GM12874 (cell line): ENCODE measurements around the gene SLC17A1.

Source experiments
- TF ChIP-seq, protein P1 (sequence below): IDR thresholded peaks from 2 replicates; pipeline ENCODE4 v1.5.1; 2011; ENCODE audit warnings: low read depth, mild to moderate bottlenecking, control low read depth, low read length, moderate library complexity; ENCODE audit not compliant: insufficient read depth

SLC17A1 gene, protein sequence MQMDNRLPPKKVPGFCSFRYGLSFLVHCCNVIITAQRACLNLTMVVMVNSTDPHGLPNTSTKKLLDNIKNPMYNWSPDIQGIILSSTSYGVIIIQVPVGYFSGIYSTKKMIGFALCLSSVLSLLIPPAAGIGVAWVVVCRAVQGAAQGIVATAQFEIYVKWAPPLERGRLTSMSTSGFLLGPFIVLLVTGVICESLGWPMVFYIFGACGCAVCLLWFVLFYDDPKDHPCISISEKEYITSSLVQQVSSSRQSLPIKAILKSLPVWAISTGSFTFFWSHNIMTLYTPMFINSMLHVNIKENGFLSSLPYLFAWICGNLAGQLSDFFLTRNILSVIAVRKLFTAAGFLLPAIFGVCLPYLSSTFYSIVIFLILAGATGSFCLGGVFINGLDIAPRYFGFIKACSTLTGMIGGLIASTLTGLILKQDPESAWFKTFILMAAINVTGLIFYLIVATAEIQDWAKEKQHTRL

DNA sequence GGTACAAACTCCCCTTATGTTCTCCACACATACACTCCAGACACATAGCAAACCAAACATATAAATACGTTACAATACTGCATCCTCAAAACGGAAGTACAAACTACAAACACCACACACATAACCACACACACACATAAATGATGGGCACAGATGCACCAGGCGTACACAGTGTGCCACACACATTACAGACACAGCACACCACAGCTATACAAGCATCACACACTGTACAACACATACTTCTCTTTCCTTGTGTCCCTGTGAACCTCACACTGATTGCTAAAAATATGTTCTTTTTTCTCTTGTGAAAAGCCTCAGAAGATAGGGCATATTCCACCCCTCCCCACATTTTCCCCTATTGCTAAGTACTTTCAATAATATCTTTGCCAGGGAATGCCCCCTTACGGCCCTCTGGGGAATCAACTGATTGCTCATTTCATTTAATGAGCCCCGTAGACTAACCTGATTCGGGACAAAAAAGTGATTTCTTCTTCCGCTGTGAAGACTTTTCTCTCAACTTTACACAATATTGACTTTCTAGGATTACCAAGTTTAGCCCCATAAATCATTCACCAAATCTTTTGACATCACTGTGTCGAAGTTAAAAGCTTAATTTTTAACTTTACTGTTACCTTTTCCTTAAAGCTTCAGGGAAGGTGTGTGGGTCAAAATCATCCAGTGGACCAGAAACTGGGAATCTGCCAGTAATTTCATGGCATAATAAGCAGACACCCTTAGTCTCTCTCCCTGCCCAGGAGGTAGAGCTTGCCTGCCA, at the start of gene SLC17A1:
Gene SLC17A1, minus strand, starts transcription at position 521 of the 775 bp plus-strand sequence. CDS start 1,495 bp downstream, outside the sequence.
- TF ChIP-seq, protein P1, sequence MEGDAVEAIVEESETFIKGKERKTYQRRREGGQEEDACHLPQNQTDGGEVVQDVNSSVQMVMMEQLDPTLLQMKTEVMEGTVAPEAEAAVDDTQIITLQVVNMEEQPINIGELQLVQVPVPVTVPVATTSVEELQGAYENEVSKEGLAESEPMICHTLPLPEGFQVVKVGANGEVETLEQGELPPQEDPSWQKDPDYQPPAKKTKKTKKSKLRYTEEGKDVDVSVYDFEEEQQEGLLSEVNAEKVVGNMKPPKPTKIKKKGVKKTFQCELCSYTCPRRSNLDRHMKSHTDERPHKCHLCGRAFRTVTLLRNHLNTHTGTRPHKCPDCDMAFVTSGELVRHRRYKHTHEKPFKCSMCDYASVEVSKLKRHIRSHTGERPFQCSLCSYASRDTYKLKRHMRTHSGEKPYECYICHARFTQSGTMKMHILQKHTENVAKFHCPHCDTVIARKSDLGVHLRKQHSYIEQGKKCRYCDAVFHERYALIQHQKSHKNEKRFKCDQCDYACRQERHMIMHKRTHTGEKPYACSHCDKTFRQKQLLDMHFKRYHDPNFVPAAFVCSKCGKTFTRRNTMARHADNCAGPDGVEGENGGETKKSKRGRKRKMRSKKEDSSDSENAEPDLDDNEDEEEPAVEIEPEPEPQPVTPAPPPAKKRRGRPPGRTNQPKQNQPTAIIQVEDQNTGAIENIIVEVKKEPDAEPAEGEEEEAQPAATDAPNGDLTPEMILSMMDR, result no peak

DNA sequence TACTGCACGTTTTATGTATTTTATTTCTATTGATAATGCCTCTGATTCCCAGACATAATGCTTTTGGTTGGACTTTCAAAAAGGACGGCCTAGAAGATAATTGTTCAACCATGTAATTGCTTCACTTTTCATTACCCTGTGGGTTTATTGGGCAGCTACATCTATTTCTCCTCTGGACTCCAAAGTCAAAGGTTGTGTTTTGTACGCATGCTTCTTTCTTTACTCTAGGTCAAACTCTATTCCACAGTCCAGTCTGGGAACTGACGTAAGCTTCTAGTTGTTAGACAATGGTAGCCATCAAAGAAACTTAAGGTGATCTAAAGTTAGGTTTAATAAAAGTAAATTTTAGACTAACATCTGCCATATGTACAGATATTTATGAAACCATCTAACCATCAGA, 48.7 kb upstream of the SLC17A1 start:
- TF ChIP-seq, protein P1, result no peak

DNA sequence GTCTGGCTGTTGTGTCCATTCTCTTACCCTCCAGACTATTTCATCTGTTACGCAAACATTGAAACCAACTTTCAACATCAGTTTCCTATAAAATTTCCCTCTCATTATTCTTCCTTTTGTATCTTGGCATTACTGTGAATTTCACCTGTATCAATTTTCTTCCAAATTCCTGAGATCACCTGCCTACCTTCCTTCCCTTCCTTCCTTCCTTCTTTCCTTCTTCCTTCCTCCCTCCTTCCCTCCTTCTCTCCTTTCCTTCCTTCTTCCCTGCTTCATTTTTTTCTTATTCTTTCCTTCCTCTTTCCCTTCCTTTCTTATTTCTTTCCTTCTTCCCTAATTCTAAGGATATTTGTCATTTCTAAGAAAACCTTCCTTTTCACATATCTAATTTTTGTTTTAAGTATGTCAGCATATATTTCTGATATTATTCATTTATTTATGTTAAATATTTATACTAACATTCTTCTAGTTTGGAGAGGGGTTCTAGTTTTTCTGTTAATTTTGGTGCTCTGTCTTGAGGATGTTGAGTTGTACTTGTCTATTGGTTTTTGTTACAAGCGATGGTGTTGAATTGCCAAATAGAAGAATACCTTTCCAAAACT, 47.0 kb upstream of the SLC17A1 start:
- TF ChIP-seq, protein P1, result no peak

DNA sequence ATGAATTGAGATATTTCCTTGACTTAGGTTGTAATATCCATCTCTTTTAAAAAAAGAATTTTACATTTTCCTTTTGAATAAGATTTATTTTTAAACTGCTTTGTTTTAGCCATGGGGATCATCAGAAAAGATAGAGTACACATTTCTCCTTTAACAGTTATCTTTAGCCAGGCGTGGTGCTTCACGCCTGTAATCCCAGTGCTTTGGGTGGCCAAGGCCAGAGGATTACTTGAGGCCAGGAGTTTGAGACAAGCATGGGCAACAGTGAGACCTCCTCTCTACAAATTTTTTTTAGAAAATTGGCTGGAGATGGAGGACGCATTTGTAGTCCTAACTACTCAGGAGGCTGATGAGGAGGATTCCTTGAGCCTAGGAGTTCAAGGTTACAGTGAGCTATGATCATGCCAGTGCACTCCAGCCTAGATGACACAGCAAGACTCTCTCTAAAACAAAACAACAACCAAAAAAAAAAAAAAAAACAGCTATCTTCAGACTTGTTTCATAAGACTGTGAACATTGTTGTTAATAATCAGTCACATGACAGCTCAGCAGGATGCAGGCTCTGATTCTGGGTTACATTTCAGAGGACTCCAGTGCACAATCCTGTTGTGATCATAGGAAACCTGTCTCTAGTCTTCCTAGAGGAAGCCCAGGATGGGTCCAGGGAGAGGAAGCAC, 44.2 kb upstream of the SLC17A1 start:
- TF ChIP-seq, protein P1, result no peak

DNA sequence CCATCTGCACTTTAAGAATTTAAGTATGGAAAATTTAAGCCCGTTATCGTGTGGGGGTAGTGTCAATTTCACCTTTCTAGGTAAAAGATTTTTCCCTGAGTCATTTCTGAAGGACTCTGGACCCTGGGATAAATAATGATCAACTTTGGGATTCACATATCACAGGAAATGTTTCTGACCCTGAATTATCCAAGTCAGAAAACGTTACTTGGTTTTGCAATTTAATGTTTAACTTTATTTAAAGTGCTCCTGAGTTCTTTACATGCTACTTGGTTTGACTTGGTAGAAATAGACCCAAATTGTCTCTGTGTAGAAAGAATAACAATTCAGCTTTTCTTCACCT, 43.7 kb upstream of the SLC17A1 start:
- TF ChIP-seq, protein P1, result no peak

DNA sequence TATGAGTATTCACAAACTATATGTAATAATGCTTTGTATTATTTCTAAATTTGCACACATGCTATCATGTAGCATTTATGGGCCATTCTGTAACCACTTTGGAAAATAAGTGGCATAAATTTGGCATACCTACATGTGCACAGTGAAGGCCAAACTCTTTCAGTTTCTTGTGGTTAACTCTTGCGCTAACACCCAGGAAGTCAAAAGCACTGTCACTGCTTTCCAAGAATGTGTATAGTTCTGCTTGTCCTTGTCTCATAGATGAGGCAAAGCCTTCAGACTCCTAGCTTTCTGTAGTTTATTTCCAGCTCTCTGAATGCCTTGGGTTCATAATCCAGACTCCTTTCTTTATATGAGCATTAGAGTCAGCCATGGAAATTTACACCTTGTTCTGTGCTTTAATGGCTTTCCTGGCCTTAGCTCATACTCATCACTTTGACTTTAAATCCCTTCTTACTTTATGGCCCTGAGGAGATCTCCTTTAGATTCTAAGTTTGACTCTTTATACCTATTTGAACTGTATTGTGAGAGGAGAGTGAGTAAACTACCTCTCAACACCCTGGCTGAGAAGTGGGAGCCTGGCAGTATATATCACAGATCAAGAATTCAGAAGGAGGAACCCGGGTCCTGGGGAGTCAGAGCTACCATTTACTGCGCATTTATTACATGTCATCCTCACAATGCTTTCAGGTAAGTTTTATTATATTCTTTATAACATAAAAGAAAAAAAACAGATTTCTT, 43.1 kb upstream of the SLC17A1 start:
- TF ChIP-seq, protein P1, result no peak
